Ovary (tissue), 9 donors: ENCODE measurements around the gene SPIN2A. TPM values are rescaled to one million over a fixed set of nuclear protein-coding genes. Genes with fewer than 3 reads are reported as not detected.
A peak's percentile ranks its signal among the peaks of the same experiment; 100 is the strongest.
"Not testable (repeated sequence)": the region's sequence is repeated elsewhere in the genome, so short reads cannot be mapped to it uniquely, and the experiment has no call there.

Experiments used
- DNase-seq, 5 donors: peaks; one replicate each; pipeline ENCODE4 v3.0.0-alpha.2; 2019 to 2020
- H3K27ac ChIP-seq, 2 donors: fragments of 200-600 bp; one replicate each; pipeline versions ENCODE4 v1.5.1 to v1.8.0; 2019 to 2022
- H3K27me3 ChIP-seq: fragments of 200-600 bp; one replicate; pipeline ENCODE4 v1.8.0; 2022
- H3K36me3 ChIP-seq: fragments of 200-600 bp; sonication (generic); one replicate; pipeline ENCODE4 v1.5.1; 2019
- H3K4me1 ChIP-seq: one replicate; pipeline ENCODE4 v1.8.1; 2013; ENCODE audit warnings: mild to moderate bottlenecking, moderate library complexity; ENCODE audit not compliant: insufficient read depth
- H3K4me3 ChIP-seq: fragments of 200-600 bp; sonication (generic); one replicate; pipeline ENCODE4 v1.5.1; 2017
- H3K9me3 ChIP-seq, 2 donors: fragments of 200-600 bp in 1 of 2; sonication (generic) in 1 of 2; one replicate each; pipeline versions ENCODE4 v1.5.1 to v1.8.1; 2013 to 2019; ENCODE audit warnings: mild to moderate bottlenecking in 1 of 2, moderate library complexity in 1 of 2
- EP300 ChIP-seq: sonication (generic); formaldehyde crosslinking; IDR thresholded peaks from one replicate; pipeline ENCODE4 v1.6.1; 2017; ENCODE audit warnings: antibody characterized with exemption
- POLR2A ChIP-seq: fragments of 450-650 bp; IDR thresholded peaks from one replicate; pipeline ENCODE4 v1.6.1; 2017; ENCODE audit warnings: antibody characterized with exemption, mild to moderate bottlenecking, moderate library complexity
- WGBS, 3 donors: extraction: QIAGEN DNeasy Blood & Tissue Kit in 1 of 3; methylation state at CpG; one replicate each; pipeline versions ENCODE4 v1.1.5 to v1.1.7; 2013 to 2017; 5-methylcytosine and 5-hydroxymethylcytosine counted together
- intact Hi-C, 4 donors: fragments of 100-400 bp; cut with DNase I; formaldehyde crosslinking; loops; one replicate each; pipeline versions ENCODE4 v1.11.0 to v1.15.1; 2022 to 2023
- polyA plus RNA-seq, 2 donors: library from polyadenylated mRNA; stranded (reverse); fragments of 200-250 nt in 1 of 2; fragments of 350-450 nt in 1 of 2; fragmentation: Illumina TruSeq in 1 of 2; extraction: RNeasy Lipid Tissue Mini Kit (QIAGEN cat#74804) in 1 of 2; gene quantifications; one replicate each; pipeline ENCODE4 v1.2.3, GENCODE V29; 2013 to 2014
- total RNA-seq, 7 donors: library from RNA; depleted of rRNA in 2 of 7; stranded (reverse); fragments of >200 nt in 2 of 7; fragmentation: NEBNext Ultra II Directional in 3 of 7; extraction: Animal tissue kit (Norgen Biotek cat#: 25700) in 3 of 7; gene quantifications; one replicate each; pipeline versions ENCODE4 v1.1.0 to v1.2.4, GENCODE V29; 2016 to 2023
- TF ChIP-seq, protein P1 (sequence below), 3 donors: fragments of 450-650 bp in 2 of 3; fragments of 200-600 bp in 1 of 3; IDR thresholded peaks; one replicate each; pipeline versions ENCODE4 v1.5.1 to v1.8.0; 2016 to 2022; ENCODE audit warnings: antibody characterized with exemption in 3 of 3, mild to moderate bottlenecking in 1 of 3
- donor health status: DM: no; HTN: no; CAD: no; lungs with moderate emphysema.
- donor health status: DM: no; HTN: no; CAD: no.
- donor health status: Bipolar disorder and iron deficiency.
- donor health status: DM: yes; HTN: yes; CAD: no.
- donor health status: DM: no; HTN: no; CAD: no.
- donor health status: DM: yes; HTN: yes; CAD: no.

SPIN2A gene
- total and polyA plus RNA-seq, 9 donors, result 0.23 to 0.72 (median 0.45) TPM

DNA sequence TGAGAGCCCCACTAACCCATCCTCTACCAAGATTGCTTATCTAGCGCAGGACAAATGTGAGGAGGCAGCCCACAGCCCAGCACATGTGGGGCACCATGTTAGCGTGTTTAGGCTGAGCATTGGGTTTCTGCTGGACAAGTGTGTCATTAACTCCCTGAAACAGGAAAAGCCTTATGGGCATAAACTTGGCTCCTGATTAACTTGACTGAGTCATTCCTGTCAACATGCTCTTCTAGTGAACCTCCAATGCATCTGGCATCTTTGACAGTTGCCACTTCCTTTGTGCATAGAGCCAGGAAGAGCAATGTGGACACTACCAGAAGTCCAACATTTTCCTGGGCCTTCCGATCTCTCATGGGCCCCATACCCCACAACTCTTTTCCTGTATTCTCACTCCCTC, 2.5 kb downstream of the SPIN2A start:
- H3K27ac ChIP-seq, result no peak overlapping the region
- no peaks in the 10 kb centered on the region for H3K27me3 ChIP-seq
- no peak overlapping the region for H3K4me3 ChIP-seq
- H3K9me3 ChIP-seq, result no peaks in the 10 kb centered on the region
- DNase-seq, result no peak
- no peak for TF ChIP-seq EP300
- TF ChIP-seq POLR2A, result no peak
- TF ChIP-seq, protein P1, sequence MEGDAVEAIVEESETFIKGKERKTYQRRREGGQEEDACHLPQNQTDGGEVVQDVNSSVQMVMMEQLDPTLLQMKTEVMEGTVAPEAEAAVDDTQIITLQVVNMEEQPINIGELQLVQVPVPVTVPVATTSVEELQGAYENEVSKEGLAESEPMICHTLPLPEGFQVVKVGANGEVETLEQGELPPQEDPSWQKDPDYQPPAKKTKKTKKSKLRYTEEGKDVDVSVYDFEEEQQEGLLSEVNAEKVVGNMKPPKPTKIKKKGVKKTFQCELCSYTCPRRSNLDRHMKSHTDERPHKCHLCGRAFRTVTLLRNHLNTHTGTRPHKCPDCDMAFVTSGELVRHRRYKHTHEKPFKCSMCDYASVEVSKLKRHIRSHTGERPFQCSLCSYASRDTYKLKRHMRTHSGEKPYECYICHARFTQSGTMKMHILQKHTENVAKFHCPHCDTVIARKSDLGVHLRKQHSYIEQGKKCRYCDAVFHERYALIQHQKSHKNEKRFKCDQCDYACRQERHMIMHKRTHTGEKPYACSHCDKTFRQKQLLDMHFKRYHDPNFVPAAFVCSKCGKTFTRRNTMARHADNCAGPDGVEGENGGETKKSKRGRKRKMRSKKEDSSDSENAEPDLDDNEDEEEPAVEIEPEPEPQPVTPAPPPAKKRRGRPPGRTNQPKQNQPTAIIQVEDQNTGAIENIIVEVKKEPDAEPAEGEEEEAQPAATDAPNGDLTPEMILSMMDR (IDR thresholded peaks at IDR 0.05), result no peak
- H3K36me3 ChIP-seq, result no peaks in the 10 kb centered on the region
- intact Hi-C loops, result no loop called here
- 80 to 86% (median 85%) methylated on average over 3 of the region's 3 CpGs for WGBS, 3 donors
- no peaks in the 10 kb centered on the region for H3K4me1 ChIP-seq

DNA sequence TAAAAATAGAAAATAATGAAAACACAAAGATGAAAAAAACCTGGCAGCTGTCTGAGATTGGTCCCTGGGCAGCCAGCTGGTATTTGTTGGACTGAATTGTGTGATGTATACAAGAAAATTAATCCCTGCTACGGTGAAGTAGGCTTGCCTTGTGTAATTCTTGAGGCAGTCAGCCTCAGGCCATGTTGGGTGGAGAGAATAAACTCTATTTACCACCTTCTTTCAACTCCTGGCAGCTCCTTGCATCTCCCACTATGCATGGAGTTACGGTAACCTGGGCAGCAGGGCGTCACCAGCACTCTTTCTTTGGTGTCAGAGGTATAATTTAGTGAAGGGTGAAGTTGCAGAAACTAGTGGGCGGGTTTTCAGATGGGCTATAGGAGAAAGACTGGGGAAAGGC, 3.5 kb downstream of the SPIN2A start:
- H3K4me1 ChIP-seq, result no peaks in the 10 kb centered on the region
- no peak for DNase-seq
- TF ChIP-seq POLR2A, result no peak
- TF ChIP-seq, protein P1 (IDR thresholded peaks at IDR 0.05), result no peak
- no peak for TF ChIP-seq EP300
- WGBS, 3 donors, result 63 to 81% (median 67%) methylated on average over 4 of the region's 4 CpGs
- H3K36me3 ChIP-seq, result no peaks in the 10 kb centered on the region
- no peak overlapping the region for H3K4me3 ChIP-seq
- intact Hi-C loops, result no loop called here
- H3K27ac ChIP-seq, result no peak overlapping the region
- no peaks in the 10 kb centered on the region for H3K27me3 ChIP-seq
- no peaks in the 10 kb centered on the region for H3K9me3 ChIP-seq

DNA sequence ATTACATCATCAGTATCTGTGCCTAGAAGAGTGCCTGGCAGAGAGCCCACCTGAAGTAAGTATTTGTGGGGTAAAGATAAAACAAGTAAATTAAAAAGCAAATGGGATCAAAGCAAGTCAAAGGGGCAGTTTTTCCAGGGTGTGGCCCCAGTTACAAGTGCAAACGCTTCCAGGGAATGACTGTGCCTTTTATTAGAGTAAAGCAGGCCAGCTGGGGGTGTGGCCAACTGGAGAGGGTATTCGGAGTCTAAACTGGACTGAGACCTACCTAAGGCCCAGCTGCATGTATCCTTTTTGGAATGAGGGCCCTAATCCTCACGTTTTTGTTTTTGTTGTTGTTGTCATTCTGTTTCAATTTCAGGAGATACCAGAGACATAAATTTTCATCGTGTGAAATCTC, 3.9 kb downstream of the SPIN2A start:
- DNase-seq, result not testable (repeated sequence)

DNA sequence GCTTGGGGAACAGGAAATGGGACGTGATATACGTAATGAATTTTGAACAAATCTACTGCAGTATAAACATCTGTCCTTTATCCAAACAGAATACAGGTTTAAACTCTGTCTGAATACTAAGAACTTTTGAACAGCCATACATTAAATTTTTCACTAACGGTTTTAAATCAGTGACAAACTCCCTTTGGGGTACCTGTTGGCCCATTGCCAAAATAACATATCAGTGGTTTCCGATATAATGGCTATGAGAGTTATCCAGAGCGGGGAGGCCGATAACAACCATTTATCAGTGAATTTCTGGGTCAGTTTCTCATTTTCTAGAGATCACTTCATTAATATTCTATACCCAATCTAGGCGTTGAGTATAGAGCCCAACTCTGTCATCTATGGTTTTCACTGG, 5.2 kb downstream of the SPIN2A start:
- Histone ChIP-seq H3K27me3 (no peaks in the 10 kb centered on the region), H3K36me3 (no peaks in the 10 kb centered on the region), H3K9me3 (no peaks in the 10 kb centered on the region), H3K27ac (no peak overlapping the region), H3K4me1 (no peaks in the 10 kb centered on the region), H3K4me3 (no peak overlapping the region)
- no peak for TF ChIP-seq EP300
- TF ChIP-seq, protein P1 (IDR thresholded peaks at IDR 0.05), result no peak
- no peak for TF ChIP-seq POLR2A
- DNase-seq, result no peak
- intact Hi-C loops, result no loop called here
- WGBS, 3 donors, result 79 to 82% (median 81%) methylated on average over 7 of the region's 7 CpGs

More for the DNA sequence above, 3.9 kb downstream of the SPIN2A start:
- H3K4me3 ChIP-seq, intact Hi-C loops, H3K27ac ChIP-seq, H3K4me1 ChIP-seq, H3K36me3 ChIP-seq, H3K27me3 ChIP-seq, H3K9me3 ChIP-seq: not testable (repeated sequence)
- 34 to 44% (median 38%) methylated on average over 4 of the region's 4 CpGs for WGBS, 3 donors

DNA sequence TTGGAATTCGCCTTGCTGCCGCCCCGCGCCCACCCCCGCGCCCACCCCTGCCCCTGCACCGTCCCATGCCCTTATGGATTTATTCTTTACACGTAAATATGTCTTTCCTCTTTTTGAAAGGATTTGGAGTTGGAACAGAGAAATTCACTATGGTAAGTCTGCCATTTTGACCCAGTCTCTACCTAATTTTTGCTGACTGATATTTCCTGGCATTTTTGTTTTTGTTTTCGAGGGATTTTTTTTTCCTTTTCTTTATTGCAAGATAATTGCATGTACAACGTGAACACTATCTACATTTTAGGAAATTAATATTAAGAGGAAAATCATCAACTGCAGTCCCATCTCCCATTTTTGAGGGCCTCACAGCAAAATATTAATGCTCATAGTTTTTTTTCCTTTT, 15.4 kb downstream of the SPIN2A start:
- WGBS, 3 donors, result 31 to 49% (median 31%) methylated on average over 10 of the region's 10 CpGs
- intact Hi-C loops, result no loop called here
- H3K27ac ChIP-seq, result no peak overlapping the region
- peak overlapping the region; percentile 57 for H3K4me3 ChIP-seq
- no peak for DNase-seq
- H3K27me3 ChIP-seq, result no peaks in the 10 kb centered on the region
- H3K9me3 ChIP-seq, result no peaks in the 10 kb centered on the region
- TF ChIP-seq, protein P1 (IDR thresholded peaks at IDR 0.05), result no peak
- no peak for TF ChIP-seq POLR2A
- TF ChIP-seq EP300, result no peak
- H3K36me3 ChIP-seq, result no peaks in the 10 kb centered on the region
- H3K4me1 ChIP-seq, result peaks cover 1% of the 10 kb centered on the region
